GF-D8 (cell line): Measurements from ENCODE around the gene C1orf21.

Source experiments
- DNase-seq: peaks from one replicate; lab custom pipeline; 2025; lab: John Stamatoyannopoulos, UW

The C1orf21 gene

GRCh38 chr1:184513966-184514365 lies 127.1 kb downstream of the C1orf21 start:
- no peak for DNase-seq

DNA sequence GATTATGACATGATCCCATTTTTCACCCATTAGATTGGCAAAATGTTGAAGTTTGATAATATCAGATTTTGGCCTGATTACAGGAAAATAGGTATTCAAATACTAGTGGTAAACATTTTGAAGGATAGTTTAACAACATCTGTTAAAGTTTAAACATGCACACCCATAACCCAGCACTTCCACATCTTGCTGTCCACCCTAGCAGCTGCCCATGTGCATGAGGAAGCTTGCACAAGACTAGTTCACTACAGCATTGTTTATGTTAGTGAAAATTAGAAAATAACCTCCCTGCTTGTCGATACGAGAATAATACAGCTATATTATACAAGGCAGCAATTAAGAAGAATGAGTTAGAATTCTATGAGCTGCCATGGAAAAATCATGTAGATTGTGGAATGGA lies 127.6 kb downstream of the C1orf21 start:
- no peak for DNase-seq

DNA sequence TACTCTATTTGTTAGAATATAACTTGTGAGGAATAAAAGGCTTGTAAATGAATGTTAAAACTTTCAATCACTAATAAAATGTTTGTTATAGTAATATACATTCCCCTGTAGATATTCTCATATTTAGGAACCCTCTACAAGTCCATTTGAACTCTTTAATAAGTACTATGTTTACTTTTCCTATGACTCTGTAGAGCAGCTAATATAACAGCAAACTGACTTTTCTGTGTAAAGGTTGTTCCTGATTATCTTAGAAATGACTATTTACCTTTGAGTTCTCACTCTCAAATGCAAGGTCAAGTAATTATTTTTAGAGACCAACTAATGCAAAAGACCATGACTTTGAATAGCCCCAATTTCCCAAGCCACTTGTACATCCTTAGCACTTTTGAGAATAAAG lies 130.3 kb downstream of the C1orf21 start:
- DNase-seq: no peak

DNA sequence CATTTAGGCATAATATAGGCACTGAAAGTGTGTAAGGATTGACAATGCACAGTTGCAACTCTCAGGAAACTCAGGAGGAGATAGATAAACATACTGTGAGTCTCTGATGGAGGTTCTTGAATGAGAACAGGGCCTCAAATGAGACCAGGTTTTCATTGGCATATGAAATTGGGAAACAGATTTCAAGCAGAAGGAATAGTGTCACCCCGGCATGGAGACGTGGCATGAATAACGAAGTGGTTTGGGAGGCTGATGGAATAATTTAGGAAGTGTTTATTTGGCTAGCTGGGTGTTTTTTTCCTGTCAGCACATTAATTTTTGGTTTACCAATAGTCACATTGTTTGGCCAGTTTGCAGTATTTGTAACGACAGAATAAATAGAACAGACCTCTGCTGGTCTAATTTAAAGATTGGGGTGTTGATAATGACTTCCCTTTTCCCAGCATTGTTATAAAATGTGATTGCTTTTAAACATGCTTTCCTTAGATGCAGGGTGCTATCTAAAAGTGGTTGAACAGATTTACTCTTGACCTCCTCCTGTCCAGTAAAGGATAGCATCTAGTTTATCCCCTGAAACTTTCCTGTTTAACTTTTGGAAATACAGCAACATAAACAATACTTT lies 132.0 kb downstream of the C1orf21 start:
- DNase-seq: no peak

- DNase-seq: no peak
Observed at GRCh38 chr1:184520336-184520735, 133.5 kb downstream of the C1orf21 start.

GRCh38 chr1:184524248-184524647 lies 137.4 kb downstream of the C1orf21 start:
- DNase-seq: no peak

GRCh38 chr1:184527402-184527801 lies 140.6 kb downstream of the C1orf21 start:
- no peak for DNase-seq

DNA sequence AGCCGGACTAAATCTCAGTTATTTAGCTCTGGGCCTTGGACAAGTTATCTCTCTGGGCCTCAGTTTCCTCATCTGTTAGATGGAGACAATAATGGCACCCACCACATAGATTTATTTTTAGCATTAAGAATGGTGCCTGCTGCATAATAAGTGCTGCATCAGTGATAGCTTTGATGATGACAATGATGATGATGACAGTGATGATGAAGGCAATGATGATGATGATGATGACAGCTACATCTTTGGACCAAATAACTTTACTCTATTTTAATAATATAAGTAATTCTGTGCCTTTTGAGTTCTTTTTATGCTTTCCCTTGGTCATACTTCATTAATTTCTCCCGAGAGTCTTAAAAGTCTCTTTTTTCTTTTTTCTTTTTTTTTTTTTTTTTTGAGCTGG lies 143.4 kb downstream of the C1orf21 start:
- DNase-seq: no peak

DNA sequence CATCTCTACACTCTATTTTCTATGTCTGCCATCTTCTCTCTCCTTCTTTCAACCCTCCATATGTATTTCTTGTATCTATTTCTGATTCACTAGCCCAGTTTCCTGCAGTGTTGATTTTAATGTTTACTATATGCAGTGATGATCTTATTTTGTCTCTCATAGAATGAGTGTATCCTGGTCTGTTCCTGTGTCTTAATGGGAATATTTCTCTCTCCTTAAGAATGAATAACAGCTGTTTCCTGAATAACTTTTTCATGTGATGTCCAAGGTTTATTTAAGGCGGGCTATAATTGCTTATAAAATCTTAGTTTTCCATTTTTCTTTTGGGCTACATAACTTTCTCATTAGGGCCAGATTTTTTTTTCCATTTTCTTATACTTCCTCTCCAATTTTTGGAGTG lies 144.5 kb downstream of the C1orf21 start:
- no peak for DNase-seq

DNA sequence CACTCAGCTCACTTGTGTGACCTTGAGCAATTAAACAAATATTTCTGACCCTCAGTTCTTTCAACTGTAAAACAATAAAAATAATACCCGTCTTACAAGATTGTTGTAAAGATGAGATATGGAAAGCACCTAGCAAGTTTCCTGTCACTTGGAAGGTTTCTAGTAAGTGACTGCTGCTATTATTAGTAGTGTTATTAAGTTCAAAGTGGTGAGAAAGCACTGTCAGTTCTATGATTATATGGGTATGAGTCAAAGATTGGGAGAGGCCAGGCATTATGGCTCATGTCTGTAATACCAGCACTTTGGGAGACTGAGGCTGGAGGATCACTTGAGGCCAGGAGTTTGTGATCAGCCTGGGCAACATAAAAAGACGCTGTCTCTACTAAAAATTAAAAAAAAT lies 145.4 kb downstream of the C1orf21 start:
- DNase-seq: no peak

DNA sequence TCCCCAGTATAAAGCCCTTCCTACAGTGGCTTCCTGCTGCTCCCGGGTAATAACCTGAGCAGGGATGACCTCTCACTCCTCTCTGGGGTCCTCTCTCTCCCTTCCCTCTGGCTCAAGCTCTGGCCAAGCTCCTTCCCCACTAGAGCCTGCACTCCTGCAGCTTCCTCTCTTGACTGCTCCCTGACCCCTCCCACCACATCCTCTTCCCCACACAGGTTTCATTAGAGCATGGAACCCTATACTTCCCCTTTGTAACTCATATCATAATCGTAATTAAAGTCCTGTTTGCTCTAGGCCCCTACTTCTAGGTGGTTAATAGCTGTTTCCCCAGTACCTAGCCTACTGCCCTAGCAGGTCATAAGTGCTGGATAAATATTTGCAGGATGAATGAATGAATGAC lies 146.2 kb downstream of the C1orf21 start:
- no peak for DNase-seq

- no peak for DNase-seq
Observed at GRCh38 chr1:184533915-184534314, 147.1 kb downstream of the C1orf21 start.

- DNase-seq: no peak
Observed at GRCh38 chr1:184534690-184535089, 147.9 kb downstream of the C1orf21 start.

- DNase-seq: no peak
Observed at GRCh38 chr1:184535191-184535970, 148.6 kb downstream of the C1orf21 start.

DNA sequence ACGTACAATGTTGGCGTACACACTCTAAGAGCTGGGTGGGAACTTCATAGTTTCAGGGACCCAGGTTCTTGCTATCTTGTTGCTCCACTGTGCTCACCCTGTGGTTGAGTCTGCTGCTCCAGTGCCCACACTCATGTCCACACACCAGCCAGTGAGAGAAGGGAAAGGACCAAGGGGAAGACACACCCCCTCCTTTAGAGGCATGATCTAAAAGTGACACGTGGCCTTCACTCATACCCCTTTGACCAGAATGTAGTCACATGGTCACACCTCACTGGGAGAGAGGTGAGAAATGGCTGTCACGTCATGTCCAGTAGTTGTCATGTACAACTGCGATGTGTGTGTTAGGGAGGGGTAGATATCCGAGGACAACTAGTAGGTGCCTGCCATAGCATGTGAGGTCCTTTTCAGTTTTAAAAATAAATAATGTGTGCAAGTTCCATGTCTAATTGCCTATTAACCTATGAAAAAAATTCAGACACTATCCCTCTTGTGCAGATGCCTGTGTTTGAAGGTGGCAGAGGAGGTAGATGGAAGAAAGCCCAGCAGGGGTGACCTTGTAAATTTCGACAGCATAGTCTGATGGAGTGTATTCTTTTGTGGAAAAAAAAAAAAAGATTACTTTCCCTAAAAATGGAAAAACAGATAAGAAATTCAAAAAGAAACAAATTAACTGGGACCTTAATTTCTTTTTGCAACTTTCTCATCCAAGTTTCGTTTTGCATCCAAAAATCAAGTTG lies 149.6 kb downstream of the C1orf21 start:
- DNase-seq: no peak

- DNase-seq: no peak
Observed at GRCh38 chr1:184539580-184539979, 152.8 kb downstream of the C1orf21 start.

GRCh38 chr1:184541537-184542152 lies 154.8 kb downstream of the C1orf21 start:
- no peak for DNase-seq

DNA sequence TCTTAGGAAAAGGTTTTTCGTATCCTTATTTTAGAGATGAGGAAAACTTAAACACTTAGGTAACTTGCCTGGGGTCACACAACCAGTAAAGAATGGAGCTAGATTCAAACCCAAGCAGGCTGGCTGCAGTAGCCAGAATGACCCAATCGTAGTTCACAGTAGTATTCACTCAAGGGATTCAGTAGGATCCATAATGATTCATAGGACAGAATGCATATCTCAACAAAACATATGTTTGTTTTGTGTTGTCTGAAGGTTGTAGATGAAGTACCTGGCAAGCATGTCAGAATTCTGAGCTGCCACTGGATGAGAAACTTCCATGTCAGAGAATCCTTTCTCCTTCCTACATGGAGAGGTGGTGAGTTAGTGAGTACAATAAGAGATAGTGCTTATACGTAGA lies 155.5 kb downstream of the C1orf21 start:
- no peak for DNase-seq

GRCh38 chr1:184545601-184546000 lies 158.8 kb downstream of the C1orf21 start:
- no peak for DNase-seq

DNA sequence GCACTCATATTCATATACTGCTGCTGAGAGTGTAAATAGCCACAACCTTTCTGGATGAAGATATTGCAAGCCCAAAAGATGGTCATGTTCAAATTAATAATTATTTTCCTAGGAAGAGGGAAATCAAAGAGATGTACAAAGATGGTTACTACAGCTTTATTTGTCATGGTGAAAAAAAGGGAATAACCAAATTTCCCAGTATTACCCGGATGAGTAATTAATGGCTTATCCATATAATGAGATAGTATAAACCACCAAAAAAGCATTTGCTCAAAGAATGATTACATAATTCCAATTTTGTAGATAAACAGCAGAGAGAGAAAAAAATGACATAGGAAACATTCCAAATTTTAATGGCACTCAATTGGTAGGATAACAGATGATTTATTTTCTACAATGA lies 165.6 kb downstream of the C1orf21 start:
- no peak for DNase-seq

DNA sequence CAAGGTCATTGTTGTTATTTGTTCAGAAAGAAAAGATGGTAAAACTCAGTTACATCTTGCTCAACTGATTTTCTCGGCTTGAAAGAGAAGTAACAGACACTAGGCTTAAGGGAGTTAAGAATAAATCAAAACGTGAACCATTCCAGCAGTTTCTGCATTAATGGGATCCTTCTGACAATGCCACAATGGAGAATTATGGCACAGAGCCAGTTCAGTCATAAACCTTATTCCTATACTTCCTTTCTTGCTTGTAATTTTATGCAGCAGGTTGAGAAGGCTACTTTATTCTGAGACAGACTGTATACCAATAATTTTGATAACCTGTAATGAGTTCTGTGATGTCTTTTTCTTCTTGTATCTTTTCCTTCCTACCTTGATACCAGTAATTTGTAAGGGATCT lies 167.0 kb downstream of the C1orf21 start:
- DNase-seq: no peak
